GDM1 (cell line): Measurements from ENCODE around the gene FFAR4.
A peak's percentile ranks its signal among the peaks of the same experiment; 100 is the strongest.
"Not testable (repeated sequence)": the region's sequence is repeated elsewhere in the genome, so short reads cannot be mapped to it uniquely, and the experiment has no call there.

Experiments
- DNase-seq: peaks from one replicate; lab custom pipeline; 2025; lab: John Stamatoyannopoulos, UW

Gene FFAR4

GRCh38 chr10:93566435-93567276, at the start of gene FFAR4:
TSS of gene FFAR4 (plus strand) at chr10:93566665. CDS start at chr10:93566721, 56 bp downstream.
- DNase-seq: no peak

- no peak for DNase-seq
These were observed 47.9 kb upstream of the FFAR4 start for GRCh38 chr10:93518531-93518930.

- DNase-seq: no peak
These were observed 31.2 kb upstream of the FFAR4 start for GRCh38 chr10:93535293-93535692.

GRCh38 chr10:93540871-93541270, 25.6 kb upstream of the FFAR4 start:
- DNase-seq: not testable (repeated sequence)

GRCh38 chr10:93541402-93542357, 24.8 kb upstream of the FFAR4 start:
- no peak for DNase-seq

GRCh38 chr10:93542358-93542791, 24.1 kb upstream of the FFAR4 start:
- no peak for DNase-seq

GRCh38 chr10:93546995-93547394, 19.5 kb upstream of the FFAR4 start:
- DNase-seq: not testable (repeated sequence)

- no peak for DNase-seq
These were observed 18.9 kb upstream of the FFAR4 start for GRCh38 chr10:93547522-93547921.

GRCh38 chr10:93548376-93549071, 17.9 kb upstream of the FFAR4 start:
- no peak for DNase-seq

GRCh38 chr10:93550606-93551005, 15.9 kb upstream of the FFAR4 start:
- DNase-seq: no peak

GRCh38 chr10:93552780-93553179, 13.7 kb upstream of the FFAR4 start:
- no peak for DNase-seq

GRCh38 chr10:93553482-93554315, 12.8 kb upstream of the FFAR4 start:
- DNase-seq: no peak

GRCh38 chr10:93554316-93554663, 12.2 kb upstream of the FFAR4 start:
- DNase-seq: no peak

- peak; percentile 79 for DNase-seq
These were observed 11.6 kb upstream of the FFAR4 start for GRCh38 chr10:93554760-93555432.

GRCh38 chr10:93559490-93559889, 7.0 kb upstream of the FFAR4 start:
- DNase-seq: no peak

GRCh38 chr10:93560541-93560940, 5.9 kb upstream of the FFAR4 start:
- no peak for DNase-seq

- DNase-seq: no peak
These were observed 1.0 kb upstream of the FFAR4 start for GRCh38 chr10:93565446-93565845.

GRCh38 chr10:93567277-93568104, 1.0 kb downstream of the FFAR4 start:
- DNase-seq: no peak

GRCh38 chr10:93568105-93568390, 1.6 kb downstream of the FFAR4 start:
- no peak for DNase-seq

- DNase-seq: no peak
These were observed 3.9 kb downstream of the FFAR4 start for GRCh38 chr10:93570383-93570782.
